Fibroblast of pulmonary artery (primary cell): ENCODE measurements around the gene KLF7.

Experiments used
- DNase-seq: peaks from one replicate; pipeline ENCODE4 v3.0.0-alpha.2; 2010; ENCODE audit warnings: low read depth
- H3K4me3 ChIP-seq: replicated peaks from 2 replicates; pipeline ENCODE4 v1.5.1; 2011; ENCODE audit warnings: low read depth, mild to moderate bottlenecking, control low read depth, low read length, moderate library complexity
- CTCF ChIP-seq: IDR thresholded peaks from 2 replicates; pipeline ENCODE4 v1.5.1; 2011; ENCODE audit warnings: mild to moderate bottlenecking, control low read depth, low read length, inconsistent platforms; ENCODE audit errors: missing control alignments

The KLF7 gene

GRCh38 chr2:207088839-207089238 is 76.9 kb downstream of the KLF7 start:
- no peak overlapping the region for H3K4me3 ChIP-seq
- no peak for DNase-seq
- TF ChIP-seq CTCF = no peak

- H3K4me3 ChIP-seq = no peak overlapping the region
- no peak for DNase-seq
- TF ChIP-seq CTCF = no peak
Measured at GRCh38 chr2:207088276-207088675, 77.5 kb downstream of the KLF7 start.

GRCh38 chr2:207087046-207087902 is 78.5 kb downstream of the KLF7 start:
- TF ChIP-seq CTCF = no peak
- no peak for DNase-seq

GRCh38 chr2:207086136-207086535 is 79.6 kb downstream of the KLF7 start:
- no peak for DNase-seq
- no peak for TF ChIP-seq CTCF

More at GRCh38 chr2:207087046-207087902, 78.5 kb downstream of the KLF7 start:
- no peak overlapping the region for H3K4me3 ChIP-seq

GRCh38 chr2:207085110-207085509 is 80.6 kb downstream of the KLF7 start:
- TF ChIP-seq CTCF = no peak
- H3K4me3 ChIP-seq = no peak overlapping the region
- DNase-seq = no peak

More at GRCh38 chr2:207086136-207086535, 79.6 kb downstream of the KLF7 start:
- H3K4me3 ChIP-seq = no peak overlapping the region

- no peak for DNase-seq
- H3K4me3 ChIP-seq = no peak overlapping the region
- no peak for TF ChIP-seq CTCF
Measured at GRCh38 chr2:207083361-207084110, 82.2 kb downstream of the KLF7 start.
